HepG2 (cell line): ENCODE data around the gene PRSS36. TPM values are rescaled to one million over a fixed set of nuclear protein-coding genes. Genes with fewer than 3 reads are reported as not detected.
A peak's percentile ranks its signal among the peaks of the same experiment; 100 is the strongest.

ENCODE experiments used
- ARNTL ChIP-seq: sonication (generic); formaldehyde crosslinking; IDR thresholded peaks from 2 replicates; pipeline ENCODE4 v1.4.0; 2020; ENCODE audit warnings: mild to moderate bottlenecking, missing genetic modification reagents
- CEBPG ChIP-seq: IDR thresholded peaks from 2 replicates; pipeline ENCODE4 v1.6.1; 2016
- EED ChIP-seq: sonication (generic); formaldehyde crosslinking; IDR thresholded peaks from 2 replicates; pipeline ENCODE4 v1.5.0; 2020; ENCODE audit warnings: mild to moderate bottlenecking, missing genetic modification reagents
- FOXA1 ChIP-seq, 2 experiments: fragments of 450-650 bp in 1 of 2; sonication (generic) in 1 of 2; formaldehyde crosslinking in 1 of 2; IDR thresholded peaks; 2 replicates each; pipeline versions ENCODE4 v1.4.0 to v1.6.1; 2016 to 2020; ENCODE audit warnings: missing genetic modification reagents in 1 of 2
- GATA4 ChIP-seq: sonication (generic); IDR thresholded peaks from 2 replicates; pipeline ENCODE4 v1.6.1; 2016; ENCODE audit warnings: antibody characterized with exemption, low read depth, borderline replicate concordance
- HIVEP1 ChIP-seq: sonication (generic); formaldehyde crosslinking; IDR thresholded peaks from 2 replicates; pipeline ENCODE4 v1.4.0; 2020; ENCODE audit warnings: mild to moderate bottlenecking, missing genetic modification reagents
- HNF1A ChIP-seq, 2 experiments: sonication (generic) in 1 of 2; formaldehyde crosslinking in 1 of 2; IDR thresholded peaks; 2 replicates each; pipeline versions ENCODE4 v1.4.0 to v1.6.1; 2016 to 2020; ENCODE audit warnings: borderline replicate concordance in 1 of 2, low read depth in 1 of 2, mild to moderate bottlenecking in 1 of 2, missing genetic modification reagents in 1 of 2
- KAT2B ChIP-seq: fragments of 150-350 bp; IDR thresholded peaks from 2 replicates; pipeline ENCODE4 v1.6.1; 2014; ENCODE audit warnings: low read depth, low read length, borderline replicate concordance
- KLF16 ChIP-seq, 2 experiments: sonication (generic) in 1 of 2; formaldehyde crosslinking in 1 of 2; IDR thresholded peaks; 2 replicates each; pipeline versions ENCODE4 v1.6.1 to v1.8.0; 2016 to 2023; ENCODE audit warnings: missing genetic modification reagents in 2 of 2, missing compliant biosample characterization in 1 of 2
- MTA1 ChIP-seq: sonication (generic); formaldehyde crosslinking; IDR thresholded peaks from 2 replicates; pipeline ENCODE4 v1.4.0; 2020; ENCODE audit warnings: missing genetic modification reagents, mild to moderate bottlenecking, borderline replicate concordance
- PITX1 ChIP-seq: sonication (generic); formaldehyde crosslinking; IDR thresholded peaks from 2 replicates; pipeline ENCODE4 v1.5.1; 2020; ENCODE audit warnings: mild to moderate bottlenecking, missing genetic modification reagents
- POLR2A ChIP-seq, 2 experiments: IDR thresholded peaks; 2 replicates each; pipeline ENCODE4 v1.6.1; 2011; ENCODE audit warnings: low read depth in 2 of 2, low read length in 2 of 2, mild to moderate bottlenecking in 1 of 2, moderate library complexity in 1 of 2; ENCODE audit not compliant: insufficient read depth in 1 of 2
- SALL2 ChIP-seq: sonication (generic); formaldehyde crosslinking; IDR thresholded peaks from 2 replicates; pipeline ENCODE4 v1.8.1; 2023; ENCODE audit warnings: mild to moderate bottlenecking, missing genetic modification reagents, inconsistent platforms
- TBX2 ChIP-seq: sonication (generic); formaldehyde crosslinking; IDR thresholded peaks from 2 replicates; pipeline ENCODE4 v1.5.0; 2020; ENCODE audit warnings: missing genetic modification reagents, mild to moderate bottlenecking, borderline replicate concordance
- ZBTB7A ChIP-seq: sonication (generic); formaldehyde crosslinking; IDR thresholded peaks from 2 replicates; pipeline ENCODE4 v1.8.0; 2022; ENCODE audit warnings: mild to moderate bottlenecking, missing genetic modification reagents
- ZNF260 ChIP-seq: sonication (generic); formaldehyde crosslinking; IDR thresholded peaks from 2 replicates; pipeline ENCODE4 v1.4.0; 2020; ENCODE audit warnings: missing genetic modification reagents, low read depth, mild to moderate bottlenecking, borderline replicate concordance
- polyA plus RNA-seq, 8 experiments: library from polyadenylated mRNA; depleted of rRNA in 3 of 8; stranded (reverse) in 7 of 8; unstranded in 1 of 8; fragments of >200 nt; fragmentation: Illumina TruSeq in 4 of 8; extraction: Trizol in 4 of 8; gene quantifications; 2 replicates each; pipeline versions ENCODE4 v1.2.1 to v1.2.3, GENCODE V29; 2011 to 2016; ENCODE audit warnings: low read depth in 4 of 8, missing spikeins in 1 of 8, mixed read lengths in 1 of 8; ENCODE audit not compliant: insufficient read depth in 1 of 8
- total RNA-seq, 5 experiments: library from RNA; depleted of rRNA; stranded (reverse); fragments of >200 nt; fragmentation: Illumina TruSeq; extraction: Trizol; gene quantifications; 2 replicates each; pipeline ENCODE4 v1.2.3, GENCODE V29; 2016; ENCODE audit warnings: low read depth in 1 of 5
- TF ChIP-seq, protein P1 (sequence below): sonication (generic); formaldehyde crosslinking; IDR thresholded peaks from 2 replicates; pipeline ENCODE4 v1.4.0; 2020; ENCODE audit warnings: missing genetic modification reagents, borderline replicate concordance
- TF ChIP-seq, protein P2 (sequence below): sonication (generic); formaldehyde crosslinking; IDR thresholded peaks from 2 replicates; pipeline ENCODE4 v1.4.0; 2020; ENCODE audit warnings: missing genetic modification reagents, mild to moderate bottlenecking, borderline replicate concordance

The PRSS36 gene
- total and polyA plus RNA-seq, 2 of the 13 experiments (the other 11 are each of a cell fraction or from before 2014, with no cell fraction given): 1.5 to 2.1 TPM

- TF ChIP-seq ZNF260 (CRISPR knock-in tag) (no peak), KAT2B (no peak), KLF16 (CRISPR knock-in tag; IDR thresholded peaks at IDR 0.05) (no peak), HNF1A (IDR thresholded peaks at IDR 0.05; ENCODE audit: low read depth) (no peak), HNF1A (CRISPR knock-in tag; IDR thresholded peaks at IDR 0.05; ENCODE audit: borderline replicate concordance) (no peak), CEBPG (CRISPR knock-in tag) (0 out of 2 replicates have a peak, but pooled peaks have one; percentile 12), GATA4 (no peak), MTA1 (CRISPR knock-in tag) (0 out of 2 replicates have a peak, but pooled peaks have one; percentile 54), FOXA1 (IDR thresholded peaks at IDR 0.05) (no peak), FOXA1 (CRISPR knock-in tag; IDR thresholded peaks at IDR 0.05) (0 out of 2 replicates have a peak, but pooled peaks have one; percentile 6), POLR2A (IDR thresholded peaks at IDR 0.05; ENCODE audit: insufficient read depth in 1 of 2, low read depth in 2 of 2, low read length in 2 of 2) (peak in 1 of 2 experiments; percentile 0; a peak in 2 of 4 replicates), ZBTB7A (CRISPR knock-in tag) (peak; percentile 71; the same call in 1 of the 2 replicates), PITX1 (CRISPR knock-in tag) (0 out of 2 replicates have a peak, but pooled peaks have one; percentile 43), EED (no peak), ARNTL (CRISPR knock-in tag) (0 out of 2 replicates have a peak, but pooled peaks have one; percentile 8), SALL2 (CRISPR knock-in tag) (peak; percentile 67; the same call in 1 of the 2 replicates), HIVEP1 (peak; percentile 4; the same call in 1 of the 2 replicates), TBX2 (CRISPR knock-in tag) (peak; percentile 68)
- TF ChIP-seq, protein P1, sequence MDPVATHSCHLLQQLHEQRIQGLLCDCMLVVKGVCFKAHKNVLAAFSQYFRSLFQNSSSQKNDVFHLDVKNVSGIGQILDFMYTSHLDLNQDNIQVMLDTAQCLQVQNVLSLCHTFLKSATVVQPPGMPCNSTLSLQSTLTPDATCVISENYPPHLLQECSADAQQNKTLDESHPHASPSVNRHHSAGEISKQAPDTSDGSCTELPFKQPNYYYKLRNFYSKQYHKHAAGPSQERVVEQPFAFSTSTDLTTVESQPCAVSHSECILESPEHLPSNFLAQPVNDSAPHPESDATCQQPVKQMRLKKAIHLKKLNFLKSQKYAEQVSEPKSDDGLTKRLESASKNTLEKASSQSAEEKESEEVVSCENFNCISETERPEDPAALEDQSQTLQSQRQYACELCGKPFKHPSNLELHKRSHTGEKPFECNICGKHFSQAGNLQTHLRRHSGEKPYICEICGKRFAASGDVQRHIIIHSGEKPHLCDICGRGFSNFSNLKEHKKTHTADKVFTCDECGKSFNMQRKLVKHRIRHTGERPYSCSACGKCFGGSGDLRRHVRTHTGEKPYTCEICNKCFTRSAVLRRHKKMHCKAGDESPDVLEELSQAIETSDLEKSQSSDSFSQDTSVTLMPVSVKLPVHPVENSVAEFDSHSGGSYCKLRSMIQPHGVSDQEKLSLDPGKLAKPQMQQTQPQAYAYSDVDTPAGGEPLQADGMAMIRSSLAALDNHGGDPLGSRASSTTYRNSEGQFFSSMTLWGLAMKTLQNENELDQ: no peak
- TF ChIP-seq, protein P2, sequence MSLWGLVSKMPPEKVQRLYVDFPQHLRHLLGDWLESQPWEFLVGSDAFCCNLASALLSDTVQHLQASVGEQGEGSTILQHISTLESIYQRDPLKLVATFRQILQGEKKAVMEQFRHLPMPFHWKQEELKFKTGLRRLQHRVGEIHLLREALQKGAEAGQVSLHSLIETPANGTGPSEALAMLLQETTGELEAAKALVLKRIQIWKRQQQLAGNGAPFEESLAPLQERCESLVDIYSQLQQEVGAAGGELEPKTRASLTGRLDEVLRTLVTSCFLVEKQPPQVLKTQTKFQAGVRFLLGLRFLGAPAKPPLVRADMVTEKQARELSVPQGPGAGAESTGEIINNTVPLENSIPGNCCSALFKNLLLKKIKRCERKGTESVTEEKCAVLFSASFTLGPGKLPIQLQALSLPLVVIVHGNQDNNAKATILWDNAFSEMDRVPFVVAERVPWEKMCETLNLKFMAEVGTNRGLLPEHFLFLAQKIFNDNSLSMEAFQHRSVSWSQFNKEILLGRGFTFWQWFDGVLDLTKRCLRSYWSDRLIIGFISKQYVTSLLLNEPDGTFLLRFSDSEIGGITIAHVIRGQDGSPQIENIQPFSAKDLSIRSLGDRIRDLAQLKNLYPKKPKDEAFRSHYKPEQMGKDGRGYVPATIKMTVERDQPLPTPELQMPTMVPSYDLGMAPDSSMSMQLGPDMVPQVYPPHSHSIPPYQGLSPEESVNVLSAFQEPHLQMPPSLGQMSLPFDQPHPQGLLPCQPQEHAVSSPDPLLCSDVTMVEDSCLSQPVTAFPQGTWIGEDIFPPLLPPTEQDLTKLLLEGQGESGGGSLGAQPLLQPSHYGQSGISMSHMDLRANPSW (CRISPR knock-in tag): no peak
Measured at GRCh38 chr16:31138621-31139578, 11.0 kb downstream of the PRSS36 start (continued).
